Right renal pelvis (tissue), 4 donors: Measurements from ENCODE around the gene FHIT. TPM values are rescaled to one million over a fixed set of nuclear protein-coding genes. Genes with fewer than 3 reads are reported as not detected.
"Not testable (repeated sequence)": the region's sequence is repeated elsewhere in the genome, so short reads cannot be mapped to it uniquely, and the experiment has no call there.

Source experiments
- DNase-seq, 4 donors: peaks; one replicate each; pipeline ENCODE4 v3.0.0-alpha.2; 2013; ENCODE audit warnings: low read depth in 4 of 4, low spot score in 3 of 4, missing footprints in 1 of 4
- polyA plus RNA-seq, 4 donors: library from polyadenylated mRNA; unstranded; fragments of 120-200 nt; gene quantifications; one replicate each; pipeline ENCODE4 v1.2.1, GENCODE V29; 2013; ENCODE audit not compliant: insufficient read length in 4 of 4

The FHIT gene
- polyA plus RNA-seq, 4 donors, result 24.5 to 27.4 (median 26.6) TPM

- no peak for DNase-seq
Observed at GRCh38 chr3:61231693-61232092, 19.6 kb downstream of the FHIT start.

GRCh38 chr3:61227799-61228198 is 23.5 kb downstream of the FHIT start:
- no peak for DNase-seq

DNA sequence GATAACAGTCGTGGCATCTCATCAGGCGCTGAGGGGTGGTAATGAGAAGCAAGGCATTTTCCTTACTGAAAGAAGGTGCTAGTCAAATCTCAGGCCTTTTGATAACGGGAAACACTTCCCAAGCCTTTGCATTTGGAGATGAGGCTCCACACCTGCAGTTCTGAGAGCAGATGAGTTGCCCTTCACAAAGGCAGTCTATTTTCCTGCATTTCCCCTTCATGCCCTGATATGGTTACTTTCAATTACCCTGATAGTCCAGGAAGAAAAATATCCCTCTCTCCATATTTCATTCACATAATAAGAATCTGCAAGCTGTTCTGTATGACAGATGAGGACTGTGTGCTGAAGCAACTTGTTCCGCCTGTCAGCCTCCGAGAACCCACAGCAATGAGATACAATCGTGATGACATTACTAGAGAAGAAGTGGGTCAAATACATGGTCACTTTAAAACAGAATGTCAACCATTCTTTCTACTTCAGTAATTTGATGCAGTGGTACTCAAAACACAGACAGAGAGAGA is 25.0 kb downstream of the FHIT start:
- DNase-seq, result no peak

- DNase-seq, result no peak
Observed at GRCh38 chr3:61224823-61225222, 26.4 kb downstream of the FHIT start.

GRCh38 chr3:61223451-61223850 is 27.8 kb downstream of the FHIT start:
- DNase-seq, result no peak

DNA sequence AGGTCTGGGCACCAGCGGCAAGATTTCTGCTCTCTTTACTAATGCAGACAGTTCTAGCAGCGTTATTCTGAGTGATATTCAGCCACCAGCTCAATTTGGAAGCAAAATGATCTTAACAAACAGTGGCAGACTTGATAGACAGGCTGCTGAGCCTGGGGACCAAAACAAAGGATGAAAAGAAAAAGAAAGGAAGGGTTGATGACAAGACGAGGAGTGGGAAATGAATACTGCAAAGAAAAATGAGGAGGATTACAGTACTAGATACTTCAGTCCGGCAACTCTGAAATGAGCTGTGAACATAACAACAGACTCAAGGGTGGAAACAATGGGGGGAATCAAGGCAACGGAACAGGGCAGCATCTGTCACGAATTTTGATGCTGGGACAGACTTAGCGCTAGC is 28.8 kb downstream of the FHIT start:
- no peak for DNase-seq

- DNase-seq, result no peak
Observed at GRCh38 chr3:61221759-61222362, 29.4 kb downstream of the FHIT start.

GRCh38 chr3:61218504-61218903 is 32.7 kb downstream of the FHIT start:
- DNase-seq, result no peak

GRCh38 chr3:61216171-61216570 is 35.1 kb downstream of the FHIT start:
- not testable (repeated sequence) for DNase-seq

- DNase-seq, result no peak
Observed at GRCh38 chr3:61202086-61202485, 49.2 kb downstream of the FHIT start.

GRCh38 chr3:61201071-61201470 is 50.2 kb downstream of the FHIT start:
- DNase-seq, result no peak

DNA sequence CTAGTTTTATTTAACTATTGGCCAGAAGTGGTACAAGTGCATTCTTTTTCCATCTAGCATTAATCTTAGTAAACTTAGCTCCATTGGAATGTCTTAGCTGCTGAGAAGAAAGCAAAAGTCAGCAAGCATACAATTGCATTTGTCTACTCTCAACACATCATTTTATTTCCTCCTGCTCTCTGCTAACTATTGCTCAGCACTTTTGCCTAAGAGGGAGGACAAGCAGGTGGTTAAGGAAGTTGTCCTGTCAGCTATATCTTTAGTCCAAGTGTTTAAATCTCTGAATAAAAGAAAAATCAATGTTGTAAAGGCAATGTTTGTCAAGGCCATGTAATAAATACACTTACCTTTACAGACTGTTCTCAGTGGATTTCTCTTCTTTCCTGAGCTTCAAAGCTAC is 51.0 kb downstream of the FHIT start:
- DNase-seq, result no peak

- peak in 1 of 4 donors; percentile 28 for DNase-seq
Observed at GRCh38 chr3:61199843-61200242, 51.4 kb downstream of the FHIT start.

GRCh38 chr3:61194892-61195538 is 56.2 kb downstream of the FHIT start:
- DNase-seq, result no peak

DNA sequence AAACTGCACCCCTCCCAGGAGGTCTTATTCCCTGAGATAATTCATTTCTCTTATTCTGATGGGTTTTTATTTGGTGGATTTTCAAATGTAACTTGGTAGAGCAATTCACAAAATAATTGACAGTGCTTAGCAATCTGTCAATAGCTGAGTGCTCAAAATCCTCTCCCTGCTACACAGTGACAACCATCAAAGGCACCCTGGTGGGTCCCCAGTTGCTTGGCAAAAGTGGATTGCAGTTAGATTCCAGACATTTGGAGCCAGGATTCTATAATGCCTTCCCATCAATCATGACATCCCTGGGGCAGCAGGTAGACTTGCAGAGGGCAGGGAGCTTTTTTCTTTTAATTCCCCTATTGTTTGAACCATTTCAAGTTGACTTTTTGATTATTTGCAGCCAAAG is 59.0 kb downstream of the FHIT start:
- no peak for DNase-seq

DNA sequence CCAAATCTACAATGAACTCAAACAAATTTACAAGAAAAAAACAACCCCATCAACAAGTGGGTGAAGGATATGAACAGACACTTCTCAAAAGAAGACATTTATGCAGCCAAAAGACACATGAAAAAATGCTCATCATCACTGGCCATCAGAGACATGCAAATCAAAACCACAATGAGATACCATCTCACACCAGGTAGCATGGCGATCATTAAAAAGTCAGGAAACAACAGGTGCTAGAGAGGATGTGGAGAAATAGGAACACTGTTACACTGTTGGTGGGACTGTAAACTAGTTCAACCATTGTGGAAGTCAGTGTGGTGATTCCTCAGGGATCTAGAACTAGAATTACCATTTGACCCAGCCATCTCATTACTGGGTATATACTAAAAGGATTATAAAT is 61.0 kb downstream of the FHIT start:
- DNase-seq, result not testable (repeated sequence)

DNA sequence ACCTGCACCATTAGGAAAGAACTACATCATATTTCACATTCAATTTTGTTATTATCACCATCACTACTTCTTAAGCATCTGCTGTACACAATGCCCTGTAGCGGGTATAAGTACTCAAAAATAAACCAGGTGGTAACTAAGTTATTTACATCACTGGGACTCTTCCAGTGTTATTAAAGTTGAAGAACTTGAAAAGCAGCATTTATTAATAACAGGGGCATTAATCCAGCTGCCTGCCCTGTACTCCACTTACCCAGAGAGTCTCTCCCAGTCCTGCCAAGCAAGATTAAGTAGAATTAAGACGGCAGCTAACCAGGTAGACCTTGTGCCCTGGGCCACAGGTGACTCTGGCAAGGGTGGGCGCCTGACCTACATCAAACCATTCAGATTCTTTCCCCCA is 65.2 kb downstream of the FHIT start:
- no peak for DNase-seq

DNA sequence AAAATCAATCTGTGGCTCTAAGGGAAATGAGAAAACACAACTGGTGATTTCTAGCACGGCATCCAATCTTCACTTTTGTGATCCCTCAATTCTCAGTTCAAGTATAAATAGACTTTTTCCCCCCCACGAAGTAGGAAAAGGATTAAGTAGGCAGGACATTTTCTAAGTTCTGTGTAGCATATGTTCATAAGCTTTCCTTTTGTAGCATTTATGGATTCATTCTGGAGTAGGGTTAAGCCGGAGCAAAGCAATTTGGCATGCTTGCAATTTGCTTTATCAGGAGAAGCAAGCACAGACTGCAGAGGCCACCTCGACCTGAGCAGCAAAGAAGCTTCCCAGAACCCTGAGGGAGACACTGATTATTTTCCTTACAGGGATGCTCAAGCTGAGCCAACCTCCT is 66.3 kb downstream of the FHIT start:
- no peak for DNase-seq

DNA sequence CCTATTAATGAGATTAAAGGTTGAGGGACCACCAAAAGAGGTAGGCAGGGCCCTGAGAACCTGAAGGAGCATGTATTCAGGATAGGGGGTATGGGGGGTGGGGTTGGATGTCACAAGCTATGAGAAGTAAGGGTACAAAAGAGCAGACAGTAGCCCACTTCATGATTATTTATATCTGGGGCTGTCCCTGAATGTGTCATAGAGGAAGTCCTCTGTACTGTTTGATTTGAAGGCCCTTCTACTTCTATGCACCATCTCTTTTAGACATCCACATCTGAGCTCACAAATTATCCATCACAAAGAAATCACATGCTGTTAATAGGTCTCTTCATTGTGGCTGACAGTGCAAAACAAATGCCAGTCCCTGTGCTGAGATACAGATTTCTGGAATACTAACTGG is 68.6 kb downstream of the FHIT start:
- DNase-seq, result no peak

DNA sequence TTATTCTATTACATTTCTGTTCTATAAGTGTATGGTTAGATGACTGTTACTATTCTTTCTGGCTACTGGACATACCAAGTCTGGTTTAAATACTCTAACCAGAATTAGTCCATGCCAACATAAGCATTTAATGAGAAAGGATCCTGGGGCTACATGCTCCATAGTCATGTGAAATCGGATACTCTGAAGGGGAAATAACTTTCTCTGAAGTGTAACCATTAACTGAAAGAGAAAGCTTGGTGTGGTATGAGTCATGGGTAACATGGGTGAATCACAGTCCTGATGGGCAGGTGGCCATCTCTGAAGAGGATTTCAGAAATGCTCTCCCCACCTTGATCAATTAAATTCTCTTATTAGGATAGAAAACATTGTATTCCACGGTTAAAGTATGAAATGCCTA is 69.4 kb downstream of the FHIT start:
- DNase-seq, result no peak

- no peak for DNase-seq
Observed at GRCh38 chr3:61180206-61180605, 71.0 kb downstream of the FHIT start.

- no peak for DNase-seq
Observed at GRCh38 chr3:61178167-61178566, 73.1 kb downstream of the FHIT start.
